Heart left ventricle (tissue), 13 donors: Measurements from ENCODE around the gene CHRD.

Experiments used
- POLR2A ChIP-seq, 2 donors: fragments of 450-650 bp; IDR thresholded peaks; one replicate each; pipeline ENCODE4 v1.6.1; 2017; ENCODE audit warnings: antibody characterized with exemption in 2 of 2, mild to moderate bottlenecking in 2 of 2, moderate library complexity in 2 of 2
- TF ChIP-seq, protein P1 (sequence below), 12 donors: fragments of 200-600 bp; sonication (generic) in 4 of 12; IDR thresholded peaks; one replicate each; pipeline versions ENCODE4 v1.5.0 to v1.8.0; 2018 to 2022; ENCODE audit warnings: antibody characterized with exemption in 12 of 12, mild to moderate bottlenecking in 5 of 12
- donor health status: ischemic (EF 13 %, LVEDD 7.1; RV severe dilation, severe dysfunction).
- donor health status: DM: no; HTN: yes; CAD: no.
- donor health status: DM: no; HTN: no; CAD: no.
- donor health status: ischemic (EF 25% LVEDD 6.9; RV normal size, moderate dysfunction).
- donor health status: ischemic (EF 25% LVEDD 5.7; RV mildly dilated, moderate dysfunction).
- donor health status: ischemic (EF 35%, LVEDD 5.7; RV mildly dilated, moderate dysfunction).
- donor health status: nonischemic (EF 11% LVEDD 7.7; RV severe dilation, severe dysfunction).
- donor health status: DM: yes; HTN: yes; CAD: no.
- donor health status: PGD.
- donor health status: ischemic (EF 29% LVEDD 5.4; RV normal size, mild dysfunction).
- donor health status: nonischemic (EF 23%, LVEDD 6.1; RV moderate dilation, normal function).

DNA sequence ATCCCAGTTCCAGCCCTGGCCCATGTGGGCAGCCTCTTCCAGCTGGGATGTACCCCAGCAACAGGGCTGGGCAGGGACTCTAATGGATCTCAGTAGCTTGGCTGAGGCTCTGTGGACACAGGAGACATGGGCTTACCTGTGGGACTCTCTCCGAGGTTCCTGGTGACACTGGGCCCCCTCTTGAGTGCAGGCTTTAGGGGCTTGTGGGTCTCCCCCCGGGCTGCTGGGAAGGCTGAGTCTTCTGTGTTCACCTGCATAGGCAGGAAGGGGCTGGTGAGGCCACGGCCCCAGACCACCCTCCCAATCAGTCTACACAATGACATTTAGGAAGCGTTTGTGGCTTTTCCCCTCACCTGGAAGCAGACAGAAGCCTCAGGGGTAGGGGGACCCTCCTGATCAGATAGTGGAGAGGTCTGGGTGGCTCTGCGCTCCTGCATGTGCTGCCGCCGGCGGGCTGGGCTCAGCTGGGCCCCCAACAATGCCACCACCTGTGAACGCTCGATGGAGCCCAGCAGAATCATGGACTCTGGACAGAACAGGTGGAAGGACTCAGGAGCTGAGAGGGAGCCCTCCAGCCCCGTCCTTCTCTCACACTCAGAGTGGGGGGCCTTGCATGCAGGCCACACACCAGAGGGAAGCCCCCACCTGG, 26.8 kb upstream of the CHRD start:
- TF ChIP-seq POLR2A (IDR thresholded peaks at IDR 0.05), result no peak
- TF ChIP-seq, protein P1, sequence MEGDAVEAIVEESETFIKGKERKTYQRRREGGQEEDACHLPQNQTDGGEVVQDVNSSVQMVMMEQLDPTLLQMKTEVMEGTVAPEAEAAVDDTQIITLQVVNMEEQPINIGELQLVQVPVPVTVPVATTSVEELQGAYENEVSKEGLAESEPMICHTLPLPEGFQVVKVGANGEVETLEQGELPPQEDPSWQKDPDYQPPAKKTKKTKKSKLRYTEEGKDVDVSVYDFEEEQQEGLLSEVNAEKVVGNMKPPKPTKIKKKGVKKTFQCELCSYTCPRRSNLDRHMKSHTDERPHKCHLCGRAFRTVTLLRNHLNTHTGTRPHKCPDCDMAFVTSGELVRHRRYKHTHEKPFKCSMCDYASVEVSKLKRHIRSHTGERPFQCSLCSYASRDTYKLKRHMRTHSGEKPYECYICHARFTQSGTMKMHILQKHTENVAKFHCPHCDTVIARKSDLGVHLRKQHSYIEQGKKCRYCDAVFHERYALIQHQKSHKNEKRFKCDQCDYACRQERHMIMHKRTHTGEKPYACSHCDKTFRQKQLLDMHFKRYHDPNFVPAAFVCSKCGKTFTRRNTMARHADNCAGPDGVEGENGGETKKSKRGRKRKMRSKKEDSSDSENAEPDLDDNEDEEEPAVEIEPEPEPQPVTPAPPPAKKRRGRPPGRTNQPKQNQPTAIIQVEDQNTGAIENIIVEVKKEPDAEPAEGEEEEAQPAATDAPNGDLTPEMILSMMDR (IDR thresholded peaks at IDR 0.05), result no peak
